Peyer's patch (tissue), 4 donors: ENCODE data around the gene PRSS16. TPM values are rescaled to one million over a fixed set of nuclear protein-coding genes. Genes with fewer than 3 reads are reported as not detected.

Experiments
- DNase-seq, 3 donors: peaks; one replicate each; pipeline ENCODE4 v3.0.0-alpha.2; 2017 to 2019
- H3K27ac ChIP-seq, 4 donors: fragments of 200-600 bp; sonication (generic); one replicate each; pipeline ENCODE4 v1.5.1; 2016 to 2019
- H3K27me3 ChIP-seq, 2 donors: fragments of 200-600 bp; sonication (generic); one replicate each; pipeline ENCODE4 v1.5.1; 2019
- H3K36me3 ChIP-seq, 3 donors: fragments of 200-600 bp; sonication (generic); one replicate each; pipeline ENCODE4 v1.5.1; 2016 to 2019
- H3K4me1 ChIP-seq, 4 donors: fragments of 200-600 bp; sonication (generic); one replicate each; pipeline ENCODE4 v1.5.1; 2016 to 2019
- H3K4me3 ChIP-seq, 4 donors: fragments of 200-600 bp; sonication (generic); 1 replicate in 3 of 4; 2 replicates in 1 of 4; pipeline ENCODE4 v1.5.1; 2016 to 2019; ENCODE audit warnings: mild to moderate bottlenecking in 1 of 4
- H3K9me3 ChIP-seq, 4 donors: fragments of 200-600 bp; sonication (generic); one replicate each; pipeline ENCODE4 v1.5.1; 2016 to 2019; ENCODE audit warnings: mild to moderate bottlenecking in 1 of 4
- POLR2A ChIP-seq, 2 donors: fragments of 450-650 bp; IDR thresholded peaks; one replicate each; pipeline ENCODE4 v1.5.1; 2017; ENCODE audit warnings: antibody characterized with exemption in 2 of 2, mild to moderate bottlenecking in 2 of 2, moderate library complexity in 2 of 2
- total RNA-seq, 4 donors: library from RNA; depleted of rRNA; stranded (reverse); fragments of >200 nt; gene quantifications; one replicate each; pipeline ENCODE4 v1.1.0, GENCODE V29; 2016
- TF ChIP-seq, protein P1 (sequence below), 6 experiments: fragments of 450-650 bp in 4 of 6; fragments of 200-600 bp in 2 of 6; sonication (generic) in 1 of 6; IDR thresholded peaks; one replicate each; pipeline ENCODE4 v1.5.1; 2017 to 2019; ENCODE audit warnings: antibody characterized with exemption in 6 of 6, mild to moderate bottlenecking in 3 of 6, moderate library complexity in 1 of 6

The PRSS16 gene
- total RNA-seq, 4 donors from 2014 or later, result 5.0 to 37.1 (median 29.8) TPM

DNA sequence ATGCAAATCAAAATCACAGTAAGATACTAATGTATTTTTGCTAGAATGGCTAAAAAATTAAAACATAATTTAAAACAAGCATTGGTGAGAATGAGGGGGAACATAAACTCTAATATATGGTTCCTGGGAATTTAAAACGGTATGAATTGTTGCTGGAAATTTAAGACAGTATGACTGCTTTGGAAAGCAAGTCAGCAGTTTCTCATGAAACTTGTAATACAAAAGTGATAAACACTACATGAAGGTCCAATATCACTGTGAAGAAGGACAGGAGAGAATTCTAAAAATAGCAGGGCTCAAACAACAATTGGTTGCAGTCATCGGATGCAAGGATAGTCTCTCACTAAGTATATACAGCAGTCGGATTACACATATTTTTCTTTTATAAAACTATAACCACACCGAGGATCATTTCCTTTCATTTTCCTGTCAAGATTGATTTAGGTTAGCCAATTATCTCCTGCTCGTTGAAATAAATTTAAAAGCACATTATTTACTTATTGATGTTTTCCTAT, 18.5 kb upstream of the PRSS16 start:
- TF ChIP-seq, protein P1, sequence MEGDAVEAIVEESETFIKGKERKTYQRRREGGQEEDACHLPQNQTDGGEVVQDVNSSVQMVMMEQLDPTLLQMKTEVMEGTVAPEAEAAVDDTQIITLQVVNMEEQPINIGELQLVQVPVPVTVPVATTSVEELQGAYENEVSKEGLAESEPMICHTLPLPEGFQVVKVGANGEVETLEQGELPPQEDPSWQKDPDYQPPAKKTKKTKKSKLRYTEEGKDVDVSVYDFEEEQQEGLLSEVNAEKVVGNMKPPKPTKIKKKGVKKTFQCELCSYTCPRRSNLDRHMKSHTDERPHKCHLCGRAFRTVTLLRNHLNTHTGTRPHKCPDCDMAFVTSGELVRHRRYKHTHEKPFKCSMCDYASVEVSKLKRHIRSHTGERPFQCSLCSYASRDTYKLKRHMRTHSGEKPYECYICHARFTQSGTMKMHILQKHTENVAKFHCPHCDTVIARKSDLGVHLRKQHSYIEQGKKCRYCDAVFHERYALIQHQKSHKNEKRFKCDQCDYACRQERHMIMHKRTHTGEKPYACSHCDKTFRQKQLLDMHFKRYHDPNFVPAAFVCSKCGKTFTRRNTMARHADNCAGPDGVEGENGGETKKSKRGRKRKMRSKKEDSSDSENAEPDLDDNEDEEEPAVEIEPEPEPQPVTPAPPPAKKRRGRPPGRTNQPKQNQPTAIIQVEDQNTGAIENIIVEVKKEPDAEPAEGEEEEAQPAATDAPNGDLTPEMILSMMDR (IDR thresholded peaks at IDR 0.05), result no peak
- TF ChIP-seq POLR2A (IDR thresholded peaks at IDR 0.05), result no peak
- no peak overlapping the region for H3K27ac ChIP-seq
- no peak overlapping the region for H3K4me3 ChIP-seq
- no peak for DNase-seq
- H3K9me3 ChIP-seq, result no peaks in the 10 kb centered on the region
- no peaks in the 10 kb centered on the region for H3K4me1 ChIP-seq
- no peaks in the 10 kb centered on the region for H3K36me3 ChIP-seq
- peaks cover 0 to 16% of the 10 kb centered on the region in 2 donors for H3K27me3 ChIP-seq

GRCh38 chr6:27230758-27231111, 16.8 kb upstream of the PRSS16 start:
- Histone ChIP-seq H3K4me3 (no peak overlapping the region), H3K36me3 (no peaks in the 10 kb centered on the region), H3K4me1 (no peaks in the 10 kb centered on the region), H3K27ac (no peak overlapping the region), H3K9me3 (no peaks in the 10 kb centered on the region), H3K27me3 (peaks cover 0 to 16% of the 10 kb centered on the region in 2 donors)
- DNase-seq, result no peak
- TF ChIP-seq, protein P1 (IDR thresholded peaks at IDR 0.05), result no peak
- no peak for TF ChIP-seq POLR2A (IDR thresholded peaks at IDR 0.05)

GRCh38 chr6:27234576-27234975, 12.9 kb upstream of the PRSS16 start:
- H3K27ac ChIP-seq, result no peak overlapping the region
- no peak overlapping the region for H3K4me3 ChIP-seq
- peaks cover 0 to 36% of the 10 kb centered on the region in 2 donors for H3K27me3 ChIP-seq
- H3K4me1 ChIP-seq, result no peaks in the 10 kb centered on the region
- no peaks in the 10 kb centered on the region for H3K36me3 ChIP-seq
- no peak for DNase-seq
- H3K9me3 ChIP-seq, result no peaks in the 10 kb centered on the region
- TF ChIP-seq, protein P1 (IDR thresholded peaks at IDR 0.05), result no peak
- TF ChIP-seq POLR2A (IDR thresholded peaks at IDR 0.05), result no peak

GRCh38 chr6:27237089-27237803, 10.3 kb upstream of the PRSS16 start:
- Histone ChIP-seq H3K36me3 (no peaks in the 10 kb centered on the region), H3K4me3 (no peak overlapping the region), H3K9me3 (no peaks in the 10 kb centered on the region), H3K27me3 (peaks cover 0 to 19% of the 10 kb centered on the region in 2 donors), H3K4me1 (no peaks in the 10 kb centered on the region), H3K27ac (no peak overlapping the region)
- no peak for TF ChIP-seq POLR2A (IDR thresholded peaks at IDR 0.05)
- DNase-seq, result no peak

DNA sequence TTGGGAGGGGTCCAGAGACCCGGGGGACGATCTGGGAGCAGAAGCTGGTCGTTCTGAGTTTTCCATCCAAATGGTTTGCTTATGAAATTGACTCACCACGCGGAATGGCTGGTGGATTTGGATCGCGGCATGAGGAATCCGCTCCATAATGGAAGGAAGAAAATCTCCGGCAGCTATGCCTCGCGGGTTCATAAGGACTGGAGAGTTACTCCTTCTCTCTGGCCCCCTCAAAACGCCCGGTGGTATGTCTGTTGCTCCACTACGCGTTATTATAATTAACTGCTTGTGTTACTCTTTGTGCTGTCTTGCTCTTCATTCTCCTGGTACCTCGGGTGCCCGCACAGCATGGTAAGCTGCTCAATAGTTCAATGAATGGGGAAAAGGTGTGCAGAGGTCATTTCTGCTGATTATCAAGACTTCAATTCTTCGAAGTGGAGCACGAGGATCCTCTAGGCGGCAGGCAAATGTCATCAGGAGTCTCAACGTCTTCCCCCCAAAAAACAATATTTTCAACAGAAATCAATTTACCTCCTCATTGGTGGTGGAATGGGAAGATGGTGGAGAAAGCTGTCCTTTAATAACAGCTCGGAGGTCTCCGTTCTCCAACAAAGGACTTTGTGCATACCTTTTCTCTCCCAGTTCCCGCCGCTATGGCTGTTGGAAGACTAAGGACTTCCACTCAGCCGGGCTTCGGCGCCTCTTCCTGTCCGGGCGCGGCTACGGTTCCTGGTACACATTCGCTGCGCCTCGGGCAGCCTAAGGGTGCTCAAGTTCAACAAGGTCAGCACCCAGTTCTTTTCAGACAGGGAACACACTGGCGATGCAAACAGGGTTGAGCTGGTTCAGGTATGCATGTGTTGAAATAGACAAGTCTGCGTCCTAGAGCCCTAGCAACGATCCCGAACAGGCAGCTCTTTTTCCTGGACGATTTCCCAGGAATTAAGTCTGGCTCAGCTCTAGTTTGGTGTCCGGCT, 9.2 kb upstream of the PRSS16 start:
- DNase-seq, result no peak
- Histone ChIP-seq H3K4me1 (no peaks in the 10 kb centered on the region), H3K27ac (no peak overlapping the region), H3K9me3 (no peaks in the 10 kb centered on the region), H3K4me3 (no peak overlapping the region), H3K36me3 (no peaks in the 10 kb centered on the region), H3K27me3 (peaks cover 0 to 19% of the 10 kb centered on the region in 2 donors)
- TF ChIP-seq, protein P1 (IDR thresholded peaks at IDR 0.05), result no peak
- no peak for TF ChIP-seq POLR2A (IDR thresholded peaks at IDR 0.05)

- peaks cover 0 to 19% of the 10 kb centered on the region in 2 donors for H3K27me3 ChIP-seq
- TF ChIP-seq, protein P1 (IDR thresholded peaks at IDR 0.05), result no peak
- no peak for TF ChIP-seq POLR2A (IDR thresholded peaks at IDR 0.05)
These were observed 8.2 kb upstream of the PRSS16 start for GRCh38 chr6:27239258-27239657.

More at GRCh38 chr6:27239258-27239657, 8.2 kb upstream of the PRSS16 start:
- Histone ChIP-seq H3K4me3 (no peak overlapping the region), H3K9me3 (no peaks in the 10 kb centered on the region), H3K36me3 (no peaks in the 10 kb centered on the region), H3K4me1 (no peaks in the 10 kb centered on the region), H3K27ac (no peak overlapping the region)
- no peak for DNase-seq
